ENCODE measurements around the gene HNRNPH1.
A peak's percentile ranks its signal among the peaks of the same experiment; 100 is the strongest.

The HNRNPH1 gene

GRCh38 chr5:179613460-179614071, 9.9 kb downstream of the HNRNPH1 start:
- H3K27ac ChIP-seq (ENCODE audit: insufficient read depth, low read length, poor library complexity, severe bottlenecking) = no peak overlapping the region
- H3K36me3 ChIP-seq (ENCODE audit: control insufficient read depth, insufficient read depth, low read length) = peaks cover 92% of the 10 kb centered on the region
- peak in 1 of 3 donors; percentile 24 for DNase-seq
- H3K4me1 ChIP-seq (ENCODE audit: control insufficient read depth, insufficient read depth, low read length, poor library complexity, severe bottlenecking) = peaks cover 24% of the 10 kb centered on the region
- H3K4me3 ChIP-seq (ENCODE audit: insufficient read depth, low read depth, low read length, poor library complexity, severe bottlenecking) = no peak overlapping the region
- H3K27me3 ChIP-seq (replicated peaks; ENCODE audit: control insufficient read depth, insufficient read depth, low read length, poor library complexity, severe bottlenecking) = no peaks in the 10 kb centered on the region
- no peaks in the 10 kb centered on the region for H3K9me3 ChIP-seq (ENCODE audit: control insufficient read depth, low read length)

- H3K4me1 ChIP-seq (ENCODE audit: control insufficient read depth, insufficient read depth, low read length, poor library complexity, severe bottlenecking) = peaks cover 27% of the 10 kb centered on the region
- H3K36me3 ChIP-seq (ENCODE audit: control insufficient read depth, insufficient read depth, low read length) = peaks cover 84% of the 10 kb centered on the region
- no peak overlapping the region for H3K27ac ChIP-seq (ENCODE audit: insufficient read depth, low read length, poor library complexity, severe bottlenecking)
- no peaks in the 10 kb centered on the region for H3K27me3 ChIP-seq (replicated peaks; ENCODE audit: control insufficient read depth, insufficient read depth, low read length, poor library complexity, severe bottlenecking)
- no peak overlapping the region for H3K4me3 ChIP-seq (ENCODE audit: insufficient read depth, low read depth, low read length, poor library complexity, severe bottlenecking)
- H3K9me3 ChIP-seq (ENCODE audit: control insufficient read depth, low read length) = no peaks in the 10 kb centered on the region
- no peak for DNase-seq
These were observed 10.7 kb downstream of the HNRNPH1 start for GRCh38 chr5:179612577-179613459.

- Histone ChIP-seq H3K4me1 (ENCODE audit: control insufficient read depth, insufficient read depth, low read length, poor library complexity, severe bottlenecking) (peaks cover 31% of the 10 kb centered on the region), H3K36me3 (ENCODE audit: control insufficient read depth, insufficient read depth, low read length) (peaks cover 78% of the 10 kb centered on the region), H3K27ac (ENCODE audit: insufficient read depth, low read length, poor library complexity, severe bottlenecking) (no peak overlapping the region), H3K4me3 (ENCODE audit: insufficient read depth, low read depth, low read length, poor library complexity, severe bottlenecking) (no peak overlapping the region), H3K27me3 (replicated peaks; ENCODE audit: control insufficient read depth, insufficient read depth, low read length, poor library complexity, severe bottlenecking) (no peaks in the 10 kb centered on the region), H3K9me3 (ENCODE audit: control insufficient read depth, low read length) (no peaks in the 10 kb centered on the region)
- DNase-seq = no peak
These were observed 12.6 kb downstream of the HNRNPH1 start for GRCh38 chr5:179610903-179611265.

GRCh38 chr5:179610109-179610902, 13.2 kb downstream of the HNRNPH1 start:
- DNase-seq = no peak
- Histone ChIP-seq H3K4me3 (ENCODE audit: insufficient read depth, low read depth, low read length, poor library complexity, severe bottlenecking) (no peak overlapping the region), H3K36me3 (ENCODE audit: control insufficient read depth, insufficient read depth, low read length) (peaks cover 76% of the 10 kb centered on the region), H3K4me1 (ENCODE audit: control insufficient read depth, insufficient read depth, low read length, poor library complexity, severe bottlenecking) (peaks cover 31% of the 10 kb centered on the region), H3K27ac (ENCODE audit: insufficient read depth, low read length, poor library complexity, severe bottlenecking) (no peak overlapping the region), H3K27me3 (replicated peaks; ENCODE audit: control insufficient read depth, insufficient read depth, low read length, poor library complexity, severe bottlenecking) (no peaks in the 10 kb centered on the region), H3K9me3 (ENCODE audit: control insufficient read depth, low read length) (no peaks in the 10 kb centered on the region)

GRCh38 chr5:179609834-179610108, 13.7 kb downstream of the HNRNPH1 start:
- Histone ChIP-seq H3K27ac (ENCODE audit: insufficient read depth, low read length, poor library complexity, severe bottlenecking) (no peak overlapping the region), H3K9me3 (ENCODE audit: control insufficient read depth, low read length) (no peaks in the 10 kb centered on the region), H3K27me3 (replicated peaks; ENCODE audit: control insufficient read depth, insufficient read depth, low read length, poor library complexity, severe bottlenecking) (no peaks in the 10 kb centered on the region), H3K36me3 (ENCODE audit: control insufficient read depth, insufficient read depth, low read length) (peaks cover 70% of the 10 kb centered on the region), H3K4me3 (ENCODE audit: insufficient read depth, low read depth, low read length, poor library complexity, severe bottlenecking) (no peak overlapping the region), H3K4me1 (ENCODE audit: control insufficient read depth, insufficient read depth, low read length, poor library complexity, severe bottlenecking) (peaks cover 31% of the 10 kb centered on the region)
- no peak for DNase-seq

- H3K27ac ChIP-seq (ENCODE audit: insufficient read depth, low read length, poor library complexity, severe bottlenecking) = no peak overlapping the region
- H3K9me3 ChIP-seq (ENCODE audit: control insufficient read depth, low read length) = no peaks in the 10 kb centered on the region
- no peaks in the 10 kb centered on the region for H3K27me3 ChIP-seq (replicated peaks; ENCODE audit: control insufficient read depth, insufficient read depth, low read length, poor library complexity, severe bottlenecking)
- H3K4me1 ChIP-seq (ENCODE audit: control insufficient read depth, insufficient read depth, low read length, poor library complexity, severe bottlenecking) = peaks cover 31% of the 10 kb centered on the region
- H3K36me3 ChIP-seq (ENCODE audit: control insufficient read depth, insufficient read depth, low read length) = peaks cover 54% of the 10 kb centered on the region
- no peak overlapping the region for H3K4me3 ChIP-seq (ENCODE audit: insufficient read depth, low read depth, low read length, poor library complexity, severe bottlenecking)
- DNase-seq = peak in 1 of 3 donors; percentile 17
These were observed 15.3 kb downstream of the HNRNPH1 start for GRCh38 chr5:179608131-179608581.

- Histone ChIP-seq H3K4me1 (ENCODE audit: control insufficient read depth, insufficient read depth, low read length, poor library complexity, severe bottlenecking) (peaks cover 31% of the 10 kb centered on the region), H3K36me3 (ENCODE audit: control insufficient read depth, insufficient read depth, low read length) (peaks cover 50% of the 10 kb centered on the region), H3K27me3 (replicated peaks; ENCODE audit: control insufficient read depth, insufficient read depth, low read length, poor library complexity, severe bottlenecking) (no peaks in the 10 kb centered on the region), H3K4me3 (ENCODE audit: insufficient read depth, low read depth, low read length, poor library complexity, severe bottlenecking) (no peak overlapping the region), H3K27ac (ENCODE audit: insufficient read depth, low read length, poor library complexity, severe bottlenecking) (no peak overlapping the region), H3K9me3 (ENCODE audit: control insufficient read depth, low read length) (no peaks in the 10 kb centered on the region)
- DNase-seq = no peak
These were observed 16.1 kb downstream of the HNRNPH1 start for GRCh38 chr5:179607160-179607931.

- H3K9me3 ChIP-seq (ENCODE audit: control insufficient read depth, low read length) = no peaks in the 10 kb centered on the region
- peaks cover 52% of the 10 kb centered on the region for H3K36me3 ChIP-seq (ENCODE audit: control insufficient read depth, insufficient read depth, low read length)
- no peak overlapping the region for H3K4me3 ChIP-seq (ENCODE audit: insufficient read depth, low read depth, low read length, poor library complexity, severe bottlenecking)
- no peak overlapping the region for H3K27ac ChIP-seq (ENCODE audit: insufficient read depth, low read length, poor library complexity, severe bottlenecking)
- no peak for DNase-seq
- peaks cover 31% of the 10 kb centered on the region for H3K4me1 ChIP-seq (ENCODE audit: control insufficient read depth, insufficient read depth, low read length, poor library complexity, severe bottlenecking)
- H3K27me3 ChIP-seq (replicated peaks; ENCODE audit: control insufficient read depth, insufficient read depth, low read length, poor library complexity, severe bottlenecking) = no peaks in the 10 kb centered on the region
These were observed 16.6 kb downstream of the HNRNPH1 start for GRCh38 chr5:179606910-179607159.

GRCh38 chr5:179606071-179606909, 17.2 kb downstream of the HNRNPH1 start:
- no peak overlapping the region for H3K4me3 ChIP-seq (ENCODE audit: insufficient read depth, low read depth, low read length, poor library complexity, severe bottlenecking)
- no peak for DNase-seq
- peaks cover 31% of the 10 kb centered on the region for H3K4me1 ChIP-seq (ENCODE audit: control insufficient read depth, insufficient read depth, low read length, poor library complexity, severe bottlenecking)
- peaks cover 50% of the 10 kb centered on the region for H3K36me3 ChIP-seq (ENCODE audit: control insufficient read depth, insufficient read depth, low read length)
- H3K27me3 ChIP-seq (replicated peaks; ENCODE audit: control insufficient read depth, insufficient read depth, low read length, poor library complexity, severe bottlenecking) = no peaks in the 10 kb centered on the region
- no peaks in the 10 kb centered on the region for H3K9me3 ChIP-seq (ENCODE audit: control insufficient read depth, low read length)
- no peak overlapping the region for H3K27ac ChIP-seq (ENCODE audit: insufficient read depth, low read length, poor library complexity, severe bottlenecking)

Data from effector memory CD4-positive, alpha-beta T cell (primary cell).